Erythroblast (primary cell): ENCODE measurements around the gene PXYLP1.

Experiments used
- DNase-seq, 2 experiments: peaks; one replicate each; lab custom pipeline; 2025; lab: John Stamatoyannopoulos, UW
- GATA1 ChIP-seq: IDR thresholded peaks from 2 replicates; pipeline ENCODE4 v1.6.1; 2011; ENCODE audit warnings: low read depth, mild to moderate bottlenecking, control low read depth, low read length, moderate library complexity
- POLR2A ChIP-seq: IDR thresholded peaks from 2 replicates; pipeline ENCODE4 v1.6.1; 2011; ENCODE audit warnings: mild to moderate bottlenecking, low read length

PXYLP1 gene

GRCh38 chr3:141236361-141236760 is 4.7 kb downstream of the PXYLP1 start:
- DNase-seq: no peak
- no peak for TF ChIP-seq GATA1
- no peak for TF ChIP-seq POLR2A

GRCh38 chr3:141237701-141238521 is 6.3 kb downstream of the PXYLP1 start:
- TF ChIP-seq POLR2A (no peak), GATA1 (no peak)
- no peak for DNase-seq

- no peak for DNase-seq
Observed at GRCh38 chr3:141239511-141240281, 8.1 kb downstream of the PXYLP1 start.

GRCh38 chr3:141240286-141240685 is 8.7 kb downstream of the PXYLP1 start:
- TF ChIP-seq GATA1: no peak
- no peak for DNase-seq

More at GRCh38 chr3:141239511-141240281, 8.1 kb downstream of the PXYLP1 start:
- no peak for TF ChIP-seq POLR2A
- TF ChIP-seq GATA1: no peak

- TF ChIP-seq GATA1: no peak
- TF ChIP-seq POLR2A: no peak
- DNase-seq: no peak
Observed at GRCh38 chr3:141240687-141241615, 9.3 kb downstream of the PXYLP1 start.

- TF ChIP-seq GATA1: no peak
- no peak for DNase-seq
Observed at GRCh38 chr3:141241616-141242376, 10.2 kb downstream of the PXYLP1 start.

- DNase-seq: no peak
- TF ChIP-seq POLR2A: no peak
- no peak for TF ChIP-seq GATA1
Observed at GRCh38 chr3:141242377-141243092, 10.9 kb downstream of the PXYLP1 start.

- no peak for DNase-seq
- TF ChIP-seq GATA1 (no peak), POLR2A (no peak)
Observed at GRCh38 chr3:141243271-141243707, 11.7 kb downstream of the PXYLP1 start.

- TF ChIP-seq POLR2A: no peak
- TF ChIP-seq GATA1: no peak
- no peak for DNase-seq
Observed at GRCh38 chr3:141246224-141246957, 14.8 kb downstream of the PXYLP1 start.

- TF ChIP-seq GATA1 (no peak), POLR2A (no peak)
- no peak for DNase-seq
Observed at GRCh38 chr3:141246958-141247301, 15.3 kb downstream of the PXYLP1 start.

GRCh38 chr3:141248064-141248463 is 16.4 kb downstream of the PXYLP1 start:
- TF ChIP-seq POLR2A (no peak), GATA1 (no peak)
- DNase-seq: no peak

- TF ChIP-seq GATA1 (no peak), POLR2A (no peak)
- DNase-seq: no peak
Observed at GRCh38 chr3:141249041-141249440, 17.4 kb downstream of the PXYLP1 start.
